CD4-positive, alpha-beta T cell treated with Interleukin-4 for 1 hour (primary cell): ENCODE measurements around the gene CD226.
A peak's percentile ranks its signal among the peaks of the same experiment; 100 is the strongest.
"Not testable (repeated sequence)": the region's sequence is repeated elsewhere in the genome, so short reads cannot be mapped to it uniquely, and the experiment has no call there.

ENCODE experiments used
- DNase-seq, 2 donors: peaks; one replicate each; pipeline ENCODE4 v3.0.0-alpha.2; 2020 to 2022

CD226 gene

GRCh38 chr18:69947361-69948133 lies at the start of gene CD226:
CD226 (minus strand) TSS chr18:69947873; CDS start chr18:69947406, 467 bp downstream.
- peak in 1 of 2 donors; percentile 68 for DNase-seq

DNA sequence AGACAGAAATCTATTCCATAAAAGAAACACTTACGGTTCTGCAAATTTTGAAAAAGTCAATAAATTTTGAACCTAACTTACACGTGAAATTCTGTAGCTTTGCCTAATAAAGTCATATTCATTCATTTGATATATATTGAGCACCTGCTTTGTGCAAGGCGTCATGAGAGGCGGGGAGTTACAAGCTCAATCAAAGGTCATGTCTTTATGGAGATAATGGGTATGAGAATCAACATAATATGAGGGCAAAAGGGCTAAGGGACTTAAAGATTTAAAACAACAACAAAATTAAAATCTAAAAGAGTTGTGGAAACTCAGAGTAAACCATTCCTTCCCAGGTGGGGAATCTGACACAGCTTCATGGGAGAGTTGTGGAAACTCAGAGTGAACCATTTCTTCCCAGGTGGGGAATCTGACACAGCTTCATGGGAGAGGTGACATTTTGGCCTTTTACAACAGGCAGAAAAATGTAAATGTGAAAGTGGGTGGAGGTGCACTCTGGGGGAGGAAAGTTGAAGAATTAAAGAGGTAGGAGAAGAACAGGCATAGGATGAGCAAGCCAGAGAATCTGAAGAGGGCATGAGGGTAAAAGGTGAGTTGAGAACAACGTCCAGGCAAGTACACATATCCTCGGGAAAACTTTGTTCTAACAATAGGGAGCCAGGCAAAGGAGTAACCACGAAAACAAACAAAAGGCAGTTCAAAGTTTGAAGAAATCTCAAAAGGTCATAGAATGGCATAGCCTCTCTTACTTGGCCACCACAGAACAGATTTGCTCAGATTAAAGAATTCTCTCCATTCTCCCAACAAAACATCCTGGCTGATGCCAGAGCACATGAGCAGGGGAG lies 49.5 kb upstream of the CD226 start:
- no peak for DNase-seq

DNA sequence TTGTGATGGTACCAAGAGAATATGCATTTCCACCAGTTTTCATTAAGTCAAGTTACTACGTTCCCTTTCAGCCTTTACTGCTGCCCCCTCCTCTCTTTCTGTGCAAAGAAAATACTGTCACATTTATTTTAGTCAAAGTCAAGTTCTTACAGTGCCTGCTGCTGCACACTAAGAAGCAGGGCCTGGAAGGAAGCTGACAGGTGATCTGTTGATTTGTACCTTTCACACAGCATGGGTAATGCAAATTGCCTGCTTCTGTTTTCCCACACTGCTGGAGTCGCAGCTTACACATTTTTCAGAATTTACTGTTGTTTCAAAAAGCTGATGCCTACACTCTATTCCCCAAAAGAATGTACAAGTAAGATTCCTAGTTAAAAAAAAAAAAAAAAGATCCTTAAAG lies 48.7 kb upstream of the CD226 start:
- no peak for DNase-seq

GRCh38 chr18:69995774-69996173 lies 48.1 kb upstream of the CD226 start:
- no peak for DNase-seq

GRCh38 chr18:69992776-69993175 lies 45.1 kb upstream of the CD226 start:
- DNase-seq = no peak

- no peak for DNase-seq
Measured at GRCh38 chr18:69987870-69988269, 40.2 kb upstream of the CD226 start.

DNA sequence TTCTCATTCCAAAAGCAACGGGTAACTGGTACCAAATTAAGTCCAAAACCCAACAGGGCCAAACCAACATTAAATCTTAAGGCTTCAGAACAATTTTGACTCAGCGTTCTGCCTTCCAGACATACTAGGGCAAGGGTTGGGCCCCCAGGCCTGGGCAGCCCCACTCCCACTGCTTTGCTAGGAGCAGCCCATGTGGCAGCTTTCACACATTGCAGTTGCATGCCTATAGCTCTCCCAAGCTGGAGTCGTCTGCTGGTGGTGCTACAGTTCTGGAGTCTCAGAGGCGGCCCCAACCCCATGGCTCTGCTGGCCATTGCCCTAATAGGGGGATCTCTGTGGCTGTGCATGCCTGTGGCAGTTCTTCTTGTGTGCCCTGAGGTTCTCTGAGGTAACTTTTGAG lies 37.6 kb upstream of the CD226 start:
- no peak for DNase-seq

DNA sequence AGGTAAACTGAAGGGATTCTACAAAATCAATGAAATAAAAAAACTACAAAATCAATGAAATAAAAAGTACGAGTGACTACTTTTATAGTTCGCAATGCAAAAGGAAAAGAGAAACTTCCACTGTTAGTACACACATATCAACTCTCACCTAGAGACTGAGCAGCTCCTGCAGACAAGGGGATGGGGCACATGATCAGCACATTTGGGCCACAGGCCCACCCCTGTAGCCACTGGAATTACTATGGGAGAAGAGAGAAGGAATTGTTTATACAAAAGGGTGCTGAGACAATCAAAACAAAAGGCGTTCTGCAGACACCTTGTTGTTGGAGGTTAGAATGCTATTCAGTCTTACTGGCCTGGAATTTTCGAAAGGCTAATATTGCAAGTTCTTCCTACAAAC lies 34.7 kb upstream of the CD226 start:
- DNase-seq = no peak

DNA sequence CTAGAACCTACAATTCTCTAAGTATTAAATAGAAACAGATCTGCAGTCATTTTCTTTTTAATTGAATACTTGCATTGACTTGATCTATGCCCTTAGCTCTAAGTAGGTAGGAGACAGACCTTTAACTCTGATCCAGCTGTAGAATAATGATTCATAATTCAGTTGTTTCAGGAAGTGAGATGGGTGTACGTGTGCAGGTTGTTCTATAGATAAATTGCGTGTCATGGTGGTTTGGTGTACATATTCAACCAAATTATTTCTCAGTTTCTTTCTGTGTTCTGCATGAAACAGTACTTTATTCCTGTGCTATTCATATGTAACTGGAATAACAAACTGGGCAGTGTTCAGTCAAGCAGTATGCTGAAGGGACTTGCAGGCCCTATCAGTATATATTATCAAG lies 34.3 kb upstream of the CD226 start:
- no peak for DNase-seq

DNA sequence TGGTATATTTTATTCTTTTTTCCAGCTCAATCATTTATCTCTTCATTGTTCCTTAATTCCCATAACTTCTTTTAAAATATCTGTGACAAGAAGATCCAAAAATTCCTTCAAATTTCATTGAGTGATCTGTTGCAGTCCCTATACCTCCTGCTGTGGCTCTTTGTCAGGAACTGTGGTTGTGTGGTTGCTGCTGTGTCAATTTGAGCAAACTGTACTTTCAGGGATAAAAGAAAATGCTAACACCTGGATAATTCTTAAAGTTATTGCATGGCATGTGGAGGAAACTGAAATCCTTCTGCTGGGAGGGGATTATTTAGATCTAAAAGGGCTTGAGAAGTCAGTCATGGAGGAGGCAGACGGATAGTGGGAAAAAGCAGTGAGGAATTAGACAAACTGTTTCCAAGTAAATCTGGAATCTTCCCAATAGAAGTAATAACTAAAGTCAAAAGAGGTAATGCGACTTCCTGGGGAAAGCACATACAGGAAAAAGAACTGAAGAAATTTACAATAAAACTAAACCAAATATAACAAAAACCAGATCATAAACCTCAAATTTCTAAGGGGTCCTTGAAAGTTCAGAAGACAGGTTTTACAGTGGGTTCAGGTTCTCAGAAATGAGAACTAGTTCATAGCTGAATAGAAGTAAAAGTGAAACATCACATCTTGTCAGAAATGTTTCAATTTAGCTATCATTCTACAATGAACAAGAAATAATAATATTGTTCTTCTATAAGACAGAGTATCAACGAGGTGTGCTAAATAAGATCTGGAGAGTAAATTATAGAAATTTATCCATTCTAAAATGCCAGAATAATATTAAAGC lies 33.5 kb upstream of the CD226 start:
- no peak for DNase-seq

- no peak for DNase-seq
Measured at GRCh38 chr18:69980509-69980908, 32.8 kb upstream of the CD226 start.

GRCh38 chr18:69978732-69979715 lies 31.4 kb upstream of the CD226 start:
- no peak for DNase-seq

GRCh38 chr18:69975294-69975693 lies 27.6 kb upstream of the CD226 start:
- DNase-seq = not testable (repeated sequence)

- no peak for DNase-seq
Measured at GRCh38 chr18:69974365-69974764, 26.7 kb upstream of the CD226 start.

DNA sequence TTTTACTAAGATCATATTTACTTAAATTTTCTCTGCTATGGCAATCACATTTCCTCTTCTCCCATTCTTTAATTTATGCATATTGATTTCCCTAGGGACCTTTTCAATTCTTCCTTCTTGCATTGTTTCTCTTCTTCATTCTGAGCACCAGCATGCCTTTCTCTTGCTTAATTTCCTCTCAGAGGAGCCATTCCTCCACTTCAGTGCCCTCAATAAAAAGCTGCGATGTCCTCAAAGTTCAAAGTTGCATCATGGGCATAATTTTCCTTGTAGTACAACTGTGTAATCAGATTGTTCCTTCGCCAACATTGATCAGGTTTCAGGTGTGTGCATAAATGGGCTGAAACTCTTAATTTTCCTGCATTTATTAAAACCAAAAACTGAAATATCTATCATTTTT lies 21.8 kb upstream of the CD226 start:
- no peak for DNase-seq

GRCh38 chr18:69968039-69968438 lies 20.4 kb upstream of the CD226 start:
- DNase-seq = peak in 1 of 2 donors; percentile 29

GRCh38 chr18:69963196-69963595 lies 15.5 kb upstream of the CD226 start:
- no peak for DNase-seq

- DNase-seq = no peak
Measured at GRCh38 chr18:69961718-69962117, 14.0 kb upstream of the CD226 start.

- peak in 1 of 2 donors; percentile 50 for DNase-seq
Measured at GRCh38 chr18:69958422-69958821, 10.7 kb upstream of the CD226 start.

- no peak for DNase-seq
Measured at GRCh38 chr18:69957747-69958146, 10.1 kb upstream of the CD226 start.

- DNase-seq = peak in 1 of 2 donors; percentile 49
Measured at GRCh38 chr18:69956665-69957620, 9.3 kb upstream of the CD226 start.
